ENCODE results near the gene KRTAP4-8.
"Not testable (repeated sequence)": the region's sequence is repeated elsewhere in the genome, so short reads cannot be mapped to it uniquely, and the experiment has no call there.

Gene KRTAP4-8

DNA sequence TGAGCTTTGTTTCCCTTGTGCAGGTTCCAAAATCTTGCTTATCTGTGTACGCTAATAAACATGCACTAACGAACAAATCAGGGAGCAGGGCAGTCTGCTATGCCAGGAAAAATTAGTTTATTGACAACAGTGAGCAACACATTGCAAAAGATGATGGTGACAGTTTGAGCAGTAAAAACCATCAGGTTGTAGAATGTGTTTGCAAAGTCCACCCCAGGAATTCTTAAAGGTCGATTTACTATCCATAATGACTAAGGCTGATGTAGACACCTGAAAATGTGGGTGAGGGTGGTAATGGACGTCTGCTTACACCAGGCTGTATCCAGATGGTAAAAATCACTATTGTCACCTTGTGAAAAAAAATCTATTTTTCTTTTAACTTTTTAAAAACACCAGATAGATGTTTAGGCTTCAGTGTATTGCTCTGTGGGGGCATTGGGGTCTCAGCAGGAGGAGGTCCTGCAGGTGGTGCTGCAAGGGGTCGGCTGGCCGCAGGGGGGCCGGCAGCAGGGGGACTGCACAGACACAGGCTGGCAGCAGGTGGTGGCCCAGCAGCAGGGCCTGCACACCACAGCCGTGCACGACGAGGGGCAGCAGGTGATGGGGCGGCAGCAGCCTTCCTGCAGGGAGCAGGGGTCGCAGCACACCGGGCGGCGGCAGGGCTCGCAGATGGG is 32.8 kb downstream of the KRTAP4-8 start:
- not testable (repeated sequence) for DNase-seq (ENCODE audit: low read depth)

DNA sequence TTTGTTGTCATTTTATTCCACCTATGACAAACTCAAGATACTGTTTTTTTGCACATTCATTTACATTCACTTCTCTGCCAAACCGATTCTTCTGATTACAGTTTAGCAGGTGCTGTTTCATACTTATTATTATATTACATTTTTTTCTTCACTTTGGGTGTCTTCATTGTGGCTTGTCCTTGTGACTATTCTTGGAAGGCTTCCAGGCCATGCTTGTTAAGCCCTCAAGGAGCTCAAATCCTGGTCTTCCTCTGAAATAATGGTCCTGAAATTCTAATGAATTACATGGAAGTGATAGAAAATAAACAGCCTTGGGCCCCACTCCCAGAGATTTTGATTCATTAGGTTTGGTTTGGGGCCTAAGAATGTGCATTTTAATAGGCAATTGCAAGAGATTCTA is 33.6 kb downstream of the KRTAP4-8 start:
- no peak for DNase-seq (ENCODE audit: low read depth)

DNA sequence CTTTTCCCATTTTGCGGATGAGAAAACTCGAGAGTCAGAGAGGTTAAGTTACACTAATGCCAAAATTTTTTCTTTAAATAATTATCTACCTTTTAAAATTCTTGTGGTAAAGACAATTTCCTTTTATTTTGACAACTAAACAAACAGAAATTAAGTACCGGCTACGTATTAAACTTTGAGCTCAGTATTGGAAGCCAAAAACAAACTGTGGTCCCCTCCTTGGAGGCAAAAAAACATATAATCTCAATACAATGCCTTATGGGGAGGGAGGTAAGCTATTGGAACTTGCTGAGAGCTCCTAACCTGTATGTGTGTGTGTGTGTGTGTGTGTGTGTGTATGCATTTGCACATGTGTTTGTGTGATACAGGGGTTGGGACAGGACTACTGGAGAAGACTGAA is 34.5 kb downstream of the KRTAP4-8 start:
- no peak for DNase-seq (ENCODE audit: low read depth)

DNA sequence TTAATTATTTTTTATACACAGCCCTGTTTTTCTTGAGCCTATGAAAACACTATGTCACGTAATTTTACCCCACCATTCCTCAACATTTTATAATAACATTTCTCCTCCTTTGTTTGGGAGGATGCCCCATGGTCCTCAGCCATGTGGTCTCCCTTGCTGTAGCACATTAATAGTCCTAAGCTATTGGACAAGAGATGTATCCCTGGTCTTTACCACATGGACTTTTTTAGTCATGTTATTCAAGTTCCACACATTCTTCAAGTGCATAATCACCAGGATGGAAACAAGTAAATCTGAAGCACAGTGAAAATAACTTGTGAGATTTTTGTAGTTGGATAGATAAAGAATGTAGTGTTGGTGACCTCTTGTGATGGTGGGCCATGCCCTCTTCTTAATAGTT is 36.0 kb downstream of the KRTAP4-8 start:
- no peak for DNase-seq (ENCODE audit: low read depth)

DNA sequence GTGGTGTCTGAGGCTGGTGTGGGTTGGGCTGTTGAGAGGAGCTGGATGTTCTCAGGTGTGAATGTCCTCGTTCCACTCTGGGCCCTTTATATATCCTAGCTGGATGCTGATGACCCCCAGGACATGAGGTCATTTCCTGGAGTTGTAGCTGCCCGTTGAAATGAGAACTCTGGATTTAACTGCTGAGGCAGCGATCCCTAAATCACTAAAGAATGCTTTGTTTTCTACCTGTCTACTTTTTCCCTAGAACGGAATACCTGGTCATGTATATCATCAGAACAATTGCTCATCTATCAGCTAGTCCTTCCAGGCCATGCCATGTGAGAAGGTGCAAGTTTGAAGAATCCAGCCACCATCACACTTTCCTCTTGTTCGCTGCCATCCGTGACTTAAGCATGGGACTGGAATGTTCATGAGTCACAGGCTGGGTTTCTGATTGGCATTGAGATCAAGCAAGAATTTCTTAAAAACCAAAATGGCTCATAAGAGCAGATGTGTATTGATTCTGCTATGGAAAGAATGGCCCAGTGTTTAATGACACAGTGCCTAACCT is 37.8 kb downstream of the KRTAP4-8 start, which contains the start of gene KRTAP2-3:
TSS of gene KRTAP2-3 (minus strand) at position 63 of the 553 bp plus-strand sequence. CDS start 64 bp downstream, outside the sequence.
- DNase-seq (ENCODE audit: low read depth) = no peak

DNA sequence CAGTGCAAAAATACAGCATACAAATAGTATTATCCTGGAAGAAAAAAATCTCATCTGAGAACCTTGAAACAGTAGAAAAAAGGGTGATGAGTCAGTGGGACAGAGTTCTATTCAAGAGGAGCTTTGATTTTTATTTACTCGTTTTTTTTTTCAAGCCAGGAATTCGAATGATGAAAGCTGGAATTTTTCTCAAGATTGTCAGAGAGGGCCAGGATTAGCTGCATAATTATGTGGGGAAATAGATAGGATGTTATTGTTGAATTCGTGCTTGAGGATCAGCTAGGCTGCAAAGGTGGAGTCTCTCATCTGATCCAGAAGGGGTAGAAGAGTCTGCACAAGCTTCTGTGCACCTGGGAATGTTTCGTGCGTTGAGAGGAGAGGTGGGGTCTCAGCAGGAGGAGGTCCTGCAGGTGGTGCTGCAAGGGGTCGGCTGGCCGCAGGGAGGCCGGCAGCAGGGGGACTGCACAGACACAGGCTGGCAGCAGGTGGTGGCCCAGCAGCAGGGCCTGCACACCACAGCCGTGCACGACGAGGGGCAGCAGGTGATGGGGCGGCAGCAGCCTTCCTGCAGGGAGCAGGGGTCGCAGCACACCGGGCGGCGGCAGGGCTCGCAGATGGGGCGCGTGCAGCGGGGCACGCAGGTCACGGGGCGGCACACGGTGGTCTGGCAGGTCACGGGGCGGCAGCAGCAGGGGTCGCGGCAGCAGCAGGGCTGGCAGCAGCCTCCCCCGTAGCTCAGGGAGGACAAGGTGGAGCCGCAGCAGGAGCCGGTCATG is 38.5 kb downstream of the KRTAP4-8 start:
- DNase-seq (ENCODE audit: low read depth) = not testable (repeated sequence)

DNA sequence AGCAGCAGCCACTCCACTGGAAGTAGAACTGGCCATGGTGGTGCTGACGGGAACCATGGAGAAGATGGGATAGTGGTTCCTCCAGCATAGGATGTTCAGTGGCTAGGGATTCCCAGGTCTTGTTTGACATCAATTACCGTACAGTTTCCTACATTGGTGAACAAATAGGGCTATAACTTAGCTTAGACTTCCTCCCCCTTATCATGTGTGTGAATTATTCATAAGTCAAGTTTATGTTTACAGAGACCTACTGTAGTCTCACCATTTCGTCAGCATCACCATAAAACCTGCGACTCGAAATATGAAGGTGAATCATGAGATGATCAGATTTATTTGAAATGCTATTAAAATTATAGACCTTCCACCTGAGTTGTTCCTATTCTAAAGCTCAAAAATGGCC is 39.2 kb downstream of the KRTAP4-8 start:
- no peak for DNase-seq (ENCODE audit: low read depth)

DNA sequence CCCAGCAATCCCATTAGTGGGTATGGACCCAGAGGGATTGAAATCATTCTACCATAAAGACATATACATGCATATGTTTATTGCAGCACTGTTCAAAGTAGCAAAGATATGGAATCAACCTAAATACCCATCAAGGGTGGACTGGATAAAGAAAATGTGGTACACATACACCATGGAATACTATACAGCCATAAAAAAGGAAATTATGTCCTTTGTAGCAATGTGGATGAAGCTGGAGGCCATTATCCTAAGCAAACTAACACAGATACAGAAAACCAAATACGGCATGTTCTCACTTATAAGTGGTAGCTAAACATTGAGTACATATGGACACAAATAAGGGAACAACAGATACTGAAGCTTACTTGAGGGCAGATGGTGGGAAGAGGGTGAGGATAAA is 40.4 kb downstream of the KRTAP4-8 start:
- DNase-seq (ENCODE audit: low read depth) = no peak

DNA sequence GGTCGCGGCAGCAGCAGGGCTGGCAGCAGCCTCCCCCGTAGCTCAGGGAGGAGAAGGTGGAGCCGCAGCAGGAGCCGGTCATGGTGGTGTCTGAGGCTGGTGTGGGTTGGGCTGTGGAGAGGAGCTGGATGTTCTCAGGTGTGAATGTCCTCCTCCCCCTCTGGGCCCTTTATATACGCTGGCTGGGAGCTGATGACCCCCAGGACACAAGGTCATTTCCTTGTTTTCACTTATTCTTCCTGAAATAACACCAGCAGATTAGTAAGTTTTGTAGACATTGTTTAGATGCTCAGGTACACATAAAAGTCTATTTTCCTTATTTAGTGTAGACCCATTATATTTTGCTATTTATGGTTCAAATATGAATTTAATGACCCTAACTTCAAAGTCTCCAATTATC is 42.8 kb downstream of the KRTAP4-8 start, which contains the start of gene KRTAP2-2:
TSS of gene KRTAP2-2 (minus strand) at position 101 of the 400 bp plus-strand sequence. CDS start at position 82, 19 bp downstream.
- not testable (repeated sequence) for DNase-seq (ENCODE audit: low read depth)

DNA sequence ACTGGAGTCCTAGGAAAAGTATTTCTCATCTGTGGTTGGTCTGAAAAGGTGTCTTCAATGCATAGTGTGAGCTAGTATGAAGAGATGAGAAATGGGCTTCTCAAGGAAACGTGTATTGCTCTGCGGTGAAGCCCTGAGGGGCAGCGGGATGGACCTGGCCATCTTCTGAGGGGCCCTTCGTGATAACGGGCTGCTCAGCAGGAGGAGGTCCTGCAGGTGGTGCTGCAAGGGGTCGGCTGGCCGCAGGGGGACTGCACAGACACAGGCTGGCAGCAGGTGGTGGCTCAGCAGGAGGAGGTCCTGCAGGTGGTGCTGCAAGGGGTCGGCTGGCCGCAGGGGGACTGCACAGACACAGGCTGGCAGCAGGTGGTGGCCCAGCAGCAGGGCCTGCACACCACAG is 43.4 kb downstream of the KRTAP4-8 start:
- DNase-seq (ENCODE audit: low read depth) = not testable (repeated sequence)

DNA sequence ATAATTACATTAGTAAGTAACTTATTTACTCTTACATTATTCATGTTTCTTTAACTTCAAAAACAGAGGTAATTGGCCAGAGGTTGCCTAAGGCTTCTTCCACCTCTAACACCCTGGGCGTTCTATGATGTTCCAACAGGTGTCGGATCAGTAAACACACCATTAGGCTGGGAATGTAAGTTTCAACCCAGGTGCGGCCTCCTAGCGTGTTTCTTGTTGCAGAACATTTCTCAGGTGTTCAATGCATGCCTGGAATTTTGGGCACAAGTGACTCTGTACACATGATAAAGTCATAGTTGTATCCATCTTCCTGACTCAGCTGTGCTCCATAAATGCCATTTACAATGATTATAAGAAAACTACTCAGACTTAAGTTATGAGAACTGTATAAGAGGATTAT is 43.9 kb downstream of the KRTAP4-8 start:
- no peak for DNase-seq (ENCODE audit: low read depth)

DNA sequence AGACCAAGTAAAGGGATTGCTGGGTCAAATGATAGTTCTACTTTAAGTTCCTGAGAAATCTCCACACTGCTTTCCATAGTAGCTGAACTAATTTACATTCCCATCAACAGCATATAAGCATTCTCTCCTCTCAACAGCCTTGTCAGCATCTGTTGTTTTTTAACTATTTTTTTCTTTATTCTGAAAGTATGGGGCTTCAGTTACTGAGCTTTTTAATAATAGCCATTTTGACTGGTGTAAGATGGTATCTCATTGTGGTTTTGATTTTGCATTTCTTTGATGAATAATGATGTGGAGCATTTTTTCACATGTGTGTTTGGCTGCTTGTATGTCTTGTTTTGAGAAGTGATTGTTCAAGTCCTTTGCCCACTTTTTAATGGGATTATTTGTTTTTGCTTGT is 45.4 kb downstream of the KRTAP4-8 start:
- DNase-seq (ENCODE audit: low read depth) = no peak

DNA sequence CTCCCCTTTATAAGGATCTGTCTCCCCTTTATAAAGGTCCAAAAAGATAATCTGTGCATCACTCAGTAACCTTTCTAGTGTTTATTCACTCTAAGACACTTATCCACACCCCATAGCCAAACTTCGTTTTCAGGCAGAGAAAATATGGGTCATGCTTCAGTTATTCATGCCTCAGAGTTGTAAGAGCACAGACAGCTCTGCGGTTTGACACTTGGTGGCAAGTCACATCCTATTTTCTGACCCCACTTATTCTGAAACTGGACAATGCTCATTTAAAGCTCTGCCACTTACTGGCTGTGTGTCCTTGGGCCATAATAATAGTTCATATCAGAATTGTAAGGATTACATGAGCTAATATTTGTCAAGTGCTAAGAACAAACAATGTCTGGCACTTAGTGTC is 48.8 kb downstream of the KRTAP4-8 start:
- no peak for DNase-seq (ENCODE audit: low read depth)

DNA sequence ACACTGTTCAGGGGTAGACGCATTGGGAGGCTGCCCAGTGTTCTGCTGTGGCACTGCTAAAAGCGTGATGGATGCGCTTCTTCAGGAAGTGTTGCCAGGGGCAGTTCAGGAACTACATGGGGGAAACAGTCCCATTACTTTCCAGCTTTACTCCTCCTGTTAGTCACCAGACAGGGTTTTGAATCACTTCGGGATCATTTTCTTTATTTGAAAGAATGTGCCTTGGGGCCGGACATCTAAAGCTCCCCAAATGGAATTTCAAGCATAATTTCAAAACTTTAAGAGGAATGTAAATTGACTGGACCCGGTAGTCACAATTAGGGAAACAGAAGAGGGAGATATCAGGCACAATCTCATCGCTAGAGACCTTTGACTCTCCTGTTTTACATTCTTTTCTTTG is 49.5 kb downstream of the KRTAP4-8 start:
- DNase-seq (ENCODE audit: low read depth) = no peak

Data from stimulated activated CD8-positive, alpha-beta memory T cell treated with anti-CD3 and anti-CD28 coated beads, Interleukin-15, amount 100 ng/mL, for 24 hours (primary cell).